Measurements from ENCODE around the gene PSMA4. TPM values are rescaled to one million over a fixed set of nuclear protein-coding genes. Genes with fewer than 3 reads are reported as not detected.

The PSMA4 gene
- total and polyA plus RNA-seq, 2 donors (not counting 1 experiment from before 2014, with no cell fraction given) = 54.6 to 95.9 TPM

GRCh38 chr15:78565097-78565950, 25.1 kb downstream of the PSMA4 start, which contains the start of gene CHRNA5:
Gene CHRNA5 (plus strand): TSS chr15:78565520. CDS start chr15:78565720, 200 bp downstream.
- H3K27me3 Mint-ChIP-seq = peaks cover 6% of the 10 kb centered on the region
- Histone ChIP-seq H2AFZ (ENCODE audit: insufficient read depth, low read depth, low read length, poor library complexity, severe bottlenecking) (peak within 1 kb of the TSS; percentile 98), H3K27ac (ENCODE audit: low read length in 2 of 2) (peak within 1 kb of the TSS in 1 of 2 donors; percentile 30), H3K36me3 (replicated peaks in 1 of 2; ENCODE audit: control extremely low read depth in 1 of 2, control insufficient read depth in 1 of 2, extremely low read depth in 1 of 2, insufficient read depth in 2 of 2, low read length in 1 of 2) (no peaks in the 10 kb centered on the region), H3K27me3 (replicated peaks in 1 of 4; ENCODE audit: control extremely low read depth in 1 of 4, control insufficient read depth in 3 of 4, insufficient read depth in 4 of 4, low read length in 3 of 4) (peaks cover 0 to 12% (median under 1%) of the 10 kb centered on the region in 4 experiments), H4K20me1 (ENCODE audit: control insufficient read depth, insufficient read depth, low read length, poor library complexity, severe bottlenecking) (no peaks in the 10 kb centered on the region), H3K4me3 (ENCODE audit: control extremely low read depth in 1 of 5, extremely low read depth in 1 of 5, insufficient read depth in 1 of 5, low read depth in 2 of 5, low read length in 4 of 5) (peak within 1 kb of the TSS; percentile 54 to 80 (median 68)), H3K4me1 (ENCODE audit: control insufficient read depth in 2 of 2, insufficient read depth in 2 of 2, low read length in 2 of 2) (peaks cover 16 to 17% of the 10 kb centered on the region in 2 donors), H3K9ac (ENCODE audit: low read length) (peak within 1 kb of the TSS; percentile 70), H3K9me3 (ENCODE audit: control extremely low read depth in 1 of 3, control insufficient read depth in 2 of 3, insufficient read depth in 1 of 3, low read length in 2 of 3) (no peaks in the 10 kb centered on the region), H3K4me2 (replicated peaks; ENCODE audit: low read depth, low read length, poor library complexity, severe bottlenecking) (peak within 1 kb of the TSS; percentile 96), H3K79me2 (ENCODE audit: control insufficient read depth, insufficient read depth, low read length) (no peaks in the 10 kb centered on the region)
- ChIA-PET CTCF (interaction anchor here (0.9 to 2.1 kb wide), 4 partner anchors 24 to 619 kb away, joined by 4 to 6 read pairs (median 5); partner anchors contain the start of gene PSMA4), POLR2A (interaction anchor here (0.9 to 3.3 kb wide), 3 partner anchors 25 to 307 kb away, joined by 5 to 17 read pairs (median 7); partner anchors contain the start of genes IREB2, MORF4L1 and PSMA4)
- intact Hi-C loops (cut with micrococcal nuclease) = loop anchor here (1.0 to 10.0 kb wide), 3 partner anchors 25 to 1449 kb away; partner anchors contain the start of genes IREB2 and PSMA4
- WGBS (ENCODE audit: insufficient coverage) = under 1% methylated on average over 75 of the region's 75 CpGs
- peaks cover 26% of the 10 kb centered on the region for H3K4me1 Mint-ChIP-seq
- ATAC-seq (ENCODE audit: low read depth) (peak; percentile 95), DNase-seq (peak; percentile 81)
- peak within 1 kb of the TSS; percentile 82 for H3K27ac Mint-ChIP-seq
- TF ChIP-seq, protein P1, sequence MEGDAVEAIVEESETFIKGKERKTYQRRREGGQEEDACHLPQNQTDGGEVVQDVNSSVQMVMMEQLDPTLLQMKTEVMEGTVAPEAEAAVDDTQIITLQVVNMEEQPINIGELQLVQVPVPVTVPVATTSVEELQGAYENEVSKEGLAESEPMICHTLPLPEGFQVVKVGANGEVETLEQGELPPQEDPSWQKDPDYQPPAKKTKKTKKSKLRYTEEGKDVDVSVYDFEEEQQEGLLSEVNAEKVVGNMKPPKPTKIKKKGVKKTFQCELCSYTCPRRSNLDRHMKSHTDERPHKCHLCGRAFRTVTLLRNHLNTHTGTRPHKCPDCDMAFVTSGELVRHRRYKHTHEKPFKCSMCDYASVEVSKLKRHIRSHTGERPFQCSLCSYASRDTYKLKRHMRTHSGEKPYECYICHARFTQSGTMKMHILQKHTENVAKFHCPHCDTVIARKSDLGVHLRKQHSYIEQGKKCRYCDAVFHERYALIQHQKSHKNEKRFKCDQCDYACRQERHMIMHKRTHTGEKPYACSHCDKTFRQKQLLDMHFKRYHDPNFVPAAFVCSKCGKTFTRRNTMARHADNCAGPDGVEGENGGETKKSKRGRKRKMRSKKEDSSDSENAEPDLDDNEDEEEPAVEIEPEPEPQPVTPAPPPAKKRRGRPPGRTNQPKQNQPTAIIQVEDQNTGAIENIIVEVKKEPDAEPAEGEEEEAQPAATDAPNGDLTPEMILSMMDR (IDR thresholded peaks at IDR 0.05) = no peak
- no peak for TF ChIP-seq EZH2 (IDR thresholded peaks at IDR 0.05; ENCODE audit: borderline replicate concordance, insufficient read depth, low read depth, low read length, poor library complexity, severe bottlenecking)
- peak within 1 kb of the TSS; percentile 89 for H3K4me3 Mint-ChIP-seq
- H3K9me3 Mint-ChIP-seq (ENCODE audit: insufficient read depth) = no peaks in the 10 kb centered on the region

All from B cell (primary cell).